GM18873 (cell line): ENCODE measurements around the gene FXYD5.
"Not testable (repeated sequence)": the region's sequence is repeated elsewhere in the genome, so short reads cannot be mapped to it uniquely, and the experiment has no call there.

ENCODE experiments used
- ATAC-seq: cut with Tn5 transposase; IDR thresholded peaks from one replicate; pipeline ENCODE4 v1.9.1; 2021; ENCODE audit warnings: mild to moderate bottlenecking, moderate library complexity, moderate number of reproducible peaks; ENCODE audit not compliant: unreplicated experiment, low FRiP score

FXYD5 gene

GRCh38 chr19:35171730-35172129, 17.2 kb downstream of the FXYD5 start:
- ATAC-seq = no peak

GRCh38 chr19:35174226-35174625, 19.7 kb downstream of the FXYD5 start:
- ATAC-seq = no peak

DNA sequence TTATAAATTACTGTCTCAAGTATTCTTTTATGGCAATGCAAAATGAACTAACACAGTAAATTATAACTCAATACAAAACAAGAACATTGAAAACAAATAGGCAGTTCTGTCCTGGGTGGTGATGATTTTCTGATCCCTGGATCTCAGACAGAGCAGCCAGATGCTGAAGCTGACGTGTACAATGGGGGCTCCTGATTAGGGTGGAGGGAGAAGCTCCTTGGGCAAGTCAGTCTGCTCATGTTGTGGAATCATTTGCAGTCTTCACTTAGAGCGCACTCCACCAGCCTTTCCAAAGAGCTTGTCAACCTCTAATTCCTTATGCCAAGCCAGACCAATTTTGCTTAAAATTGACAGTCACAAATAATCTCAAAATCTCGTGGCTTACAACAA, 21.6 kb downstream of the FXYD5 start:
- no peak for ATAC-seq

DNA sequence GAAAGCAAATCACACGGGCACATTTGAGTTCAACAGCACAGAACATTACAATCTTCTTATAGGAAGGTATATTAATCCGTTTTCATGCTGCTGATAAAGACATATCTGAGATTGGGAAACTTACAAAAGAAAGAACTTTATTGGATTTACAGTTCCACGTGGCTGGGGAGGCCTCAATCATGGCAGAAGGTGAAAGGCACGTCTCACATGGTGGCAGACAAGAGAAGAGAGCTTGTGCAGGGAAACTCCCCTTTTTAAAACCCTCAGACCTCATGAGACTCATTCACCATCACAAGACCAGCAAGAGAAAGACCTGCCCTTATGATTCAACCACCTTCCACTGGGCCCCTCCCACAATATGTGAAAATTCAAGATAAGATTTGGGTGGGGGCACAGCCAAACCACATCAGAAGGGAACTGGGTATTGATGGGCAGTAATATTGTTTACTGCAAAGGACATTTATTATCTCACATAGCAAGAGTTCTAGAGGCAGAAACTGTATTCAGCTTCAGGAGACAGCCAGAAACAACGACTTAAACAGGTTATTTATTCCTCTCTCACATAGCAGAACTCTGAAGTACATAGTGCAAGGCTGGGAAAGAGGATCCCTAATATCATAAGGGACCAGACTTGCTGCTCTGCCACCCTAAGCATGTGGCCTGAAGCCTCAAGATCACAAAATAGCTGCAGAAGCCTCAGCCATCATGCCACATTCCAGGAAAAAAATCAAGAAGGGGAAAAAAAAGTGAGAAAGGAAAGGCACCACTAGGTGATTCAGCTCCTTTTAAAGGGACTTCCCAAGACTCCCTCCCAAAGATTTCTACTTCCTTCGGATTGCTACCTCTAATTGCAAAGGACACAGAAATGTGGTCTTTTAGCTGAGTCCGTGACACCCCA, 23.1 kb downstream of the FXYD5 start:
- ATAC-seq = no peak

DNA sequence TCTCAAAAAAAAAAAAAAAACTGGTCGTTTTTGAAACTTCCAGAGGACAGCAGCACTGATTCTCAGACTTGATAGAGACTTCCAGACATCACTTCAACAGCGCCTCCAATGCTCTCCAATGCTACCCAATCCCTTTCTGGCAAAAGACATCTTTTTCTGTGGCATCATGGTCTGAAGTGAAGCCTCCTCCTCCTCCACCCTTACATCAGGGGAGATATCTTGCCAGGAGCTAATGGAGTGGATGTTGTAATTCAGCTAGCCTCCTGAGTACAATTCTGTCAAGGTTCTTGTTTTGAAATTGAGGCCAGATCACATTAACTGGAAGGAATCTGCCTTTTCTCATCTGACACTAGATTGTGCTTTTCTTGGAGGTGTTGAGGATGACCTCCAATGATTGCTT, 24.2 kb downstream of the FXYD5 start:
- ATAC-seq = no peak

GRCh38 chr19:35179830-35180229, 25.3 kb downstream of the FXYD5 start:
- no peak for ATAC-seq

- no peak for ATAC-seq
These were observed 26.9 kb downstream of the FXYD5 start for GRCh38 chr19:35181387-35181786.

DNA sequence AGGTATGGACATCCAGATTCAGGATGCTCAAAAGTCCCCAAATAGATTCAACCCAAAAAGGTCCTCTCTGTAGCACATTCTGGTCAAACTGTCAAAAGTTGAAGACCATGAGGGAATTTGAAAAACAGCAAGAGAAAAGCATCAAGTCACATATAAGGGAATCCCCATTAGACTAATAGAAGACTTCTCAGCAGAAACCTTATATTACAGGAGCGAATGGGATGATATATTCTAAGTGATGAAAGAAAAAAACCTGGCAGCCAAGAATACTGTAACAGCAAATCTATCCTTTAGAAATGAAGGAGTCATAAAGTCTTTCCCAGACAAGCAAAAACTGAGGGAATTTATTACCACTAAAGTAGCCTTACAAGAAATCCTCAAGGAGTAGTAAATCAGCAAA, 29.7 kb downstream of the FXYD5 start:
- no peak for ATAC-seq

GRCh38 chr19:35184884-35185283, 30.3 kb downstream of the FXYD5 start:
- no peak for ATAC-seq

- no peak for ATAC-seq
These were observed 39.8 kb downstream of the FXYD5 start for GRCh38 chr19:35194012-35194984.

GRCh38 chr19:35195830-35196229, 41.3 kb downstream of the FXYD5 start:
- no peak for ATAC-seq

- not testable (repeated sequence) for ATAC-seq
These were observed 42.3 kb downstream of the FXYD5 start for GRCh38 chr19:35196861-35197260.

DNA sequence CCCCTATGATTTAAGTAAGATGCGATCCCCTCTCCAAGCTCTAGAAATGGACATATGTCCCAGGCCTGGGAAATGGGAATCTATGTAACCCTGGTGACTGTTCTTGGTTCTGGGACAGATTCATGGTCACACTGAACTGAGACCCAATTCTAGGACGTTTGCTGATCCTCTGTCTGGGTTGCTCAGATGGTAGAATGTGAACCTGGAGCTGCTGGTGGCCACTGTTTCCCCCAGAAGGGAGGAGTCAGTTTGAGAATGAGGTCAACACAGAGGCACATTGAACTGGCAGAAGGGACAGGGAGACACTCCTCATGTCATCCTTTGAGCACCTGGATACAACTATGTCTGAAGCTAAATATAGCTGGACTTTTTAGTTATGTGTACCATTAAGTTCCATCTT, 44.9 kb downstream of the FXYD5 start:
- no peak for ATAC-seq

- ATAC-seq = no peak
These were observed 48.5 kb downstream of the FXYD5 start for GRCh38 chr19:35202722-35203688.

DNA sequence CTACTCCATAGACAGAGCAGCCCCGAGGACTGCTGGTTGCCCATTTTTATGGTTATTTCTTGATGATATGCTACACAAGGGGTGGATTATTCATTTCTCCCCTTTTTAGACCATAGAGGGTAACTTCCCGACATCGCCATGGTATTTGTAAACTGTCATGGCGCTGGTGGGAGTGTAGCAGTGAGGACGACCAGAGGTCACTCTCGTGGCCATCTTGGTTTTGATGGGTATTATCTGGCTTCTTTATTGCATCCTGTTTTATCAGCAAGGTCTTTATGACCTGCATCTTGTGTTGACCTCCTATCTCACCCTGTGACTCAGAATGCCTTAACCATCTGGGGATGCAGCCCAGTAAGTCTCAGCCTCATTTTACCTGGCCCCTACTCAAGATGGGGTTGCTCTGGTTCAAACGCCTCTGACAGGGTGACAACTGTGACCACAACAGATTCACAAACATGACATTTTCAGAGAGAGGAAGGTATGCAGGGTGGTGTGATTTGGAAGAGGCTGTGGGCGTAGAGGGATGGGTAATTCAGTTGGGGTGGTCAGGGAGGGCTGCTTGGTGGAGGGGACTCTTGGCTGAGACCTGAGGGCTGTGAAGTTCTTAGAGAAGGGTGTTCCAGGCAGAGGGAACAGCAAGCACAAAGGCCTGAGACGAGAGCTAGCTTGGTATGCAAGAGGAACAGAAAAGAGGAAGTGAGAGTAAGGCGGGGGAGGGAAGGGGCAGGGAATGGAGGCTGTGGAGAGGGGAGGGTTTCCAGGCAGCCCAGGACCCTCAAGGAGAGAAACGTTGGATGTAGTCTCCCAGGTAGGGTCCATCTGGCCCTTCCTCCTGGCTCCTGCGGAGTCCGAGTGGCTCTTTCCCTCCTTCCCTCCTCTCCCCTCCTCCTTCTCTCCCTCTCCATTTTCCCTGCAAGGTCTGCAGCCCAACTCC, 50.5 kb downstream of the FXYD5 start:
- no peak for ATAC-seq

GRCh38 chr19:35205733-35206323, 51.3 kb downstream of the FXYD5 start:
- no peak for ATAC-seq

DNA sequence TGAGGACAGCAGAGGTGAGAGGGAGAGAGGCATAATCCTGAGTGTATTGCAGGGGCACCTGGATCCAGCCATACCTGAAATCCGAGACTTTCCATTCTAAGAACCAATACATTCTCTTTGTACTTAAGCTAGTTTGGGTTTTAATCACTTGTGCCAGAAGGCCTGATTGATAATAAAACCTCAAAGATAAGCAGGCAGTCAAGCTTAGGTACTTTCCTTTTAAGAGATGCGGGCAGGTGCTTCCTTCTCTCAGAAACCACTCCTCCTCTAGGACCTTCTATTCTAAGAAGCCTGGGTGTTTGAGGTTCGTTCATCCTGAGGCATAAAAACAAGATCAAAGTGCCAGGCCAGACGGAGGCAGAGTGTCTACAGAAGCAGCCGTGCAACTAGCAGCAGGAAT, 51.8 kb downstream of the FXYD5 start:
- ATAC-seq = no peak

DNA sequence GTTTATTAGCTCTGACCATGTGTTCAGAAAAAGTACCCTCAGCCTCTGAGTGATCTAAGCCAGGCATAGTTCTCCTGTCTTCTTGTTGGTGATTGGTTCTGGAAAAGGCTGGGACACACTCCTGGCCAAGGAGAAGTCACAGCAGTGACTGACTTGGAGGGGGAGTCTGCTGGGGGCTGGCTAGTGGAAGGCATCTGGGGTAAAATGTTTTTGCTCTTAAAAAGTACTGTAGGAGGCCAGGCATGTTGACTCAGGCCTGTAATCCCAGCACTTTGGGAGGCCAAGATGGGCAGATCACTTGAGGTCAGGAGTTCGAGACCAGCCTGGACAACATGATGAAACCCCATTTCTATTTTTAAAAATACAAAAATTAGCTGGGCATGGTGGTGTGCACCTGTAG, 52.3 kb downstream of the FXYD5 start:
- ATAC-seq = no peak

- no peak for ATAC-seq
These were observed 52.9 kb downstream of the FXYD5 start for GRCh38 chr19:35207391-35207871.
